Daoy (cell line): ENCODE results near the gene IGDCC3. TPM values are rescaled to one million over a fixed set of nuclear protein-coding genes. Genes with fewer than 3 reads are reported as not detected.
A peak's percentile ranks its signal among the peaks of the same experiment; 100 is the strongest.
"Not testable (repeated sequence)": the region's sequence is repeated elsewhere in the genome, so short reads cannot be mapped to it uniquely, and the experiment has no call there.

ENCODE experiments used
- DNase-seq: peaks from one replicate; pipeline ENCODE4 v3.0.0-alpha.2; 2015; ENCODE audit warnings: low read depth
- total RNA-seq: library from RNA; depleted of rRNA; stranded (reverse); fragments of >200 nt; shearing (Covaris generic); gene quantifications from 2 replicates; pipeline ENCODE4 v1.2.3, GENCODE V29; 2014

Gene IGDCC3
- total RNA-seq, 1 experiment from 2014 or later, result not detected

- no peak for DNase-seq
These were observed 28.7 kb upstream of the IGDCC3 start for GRCh38 chr15:65406424-65407000.

DNA sequence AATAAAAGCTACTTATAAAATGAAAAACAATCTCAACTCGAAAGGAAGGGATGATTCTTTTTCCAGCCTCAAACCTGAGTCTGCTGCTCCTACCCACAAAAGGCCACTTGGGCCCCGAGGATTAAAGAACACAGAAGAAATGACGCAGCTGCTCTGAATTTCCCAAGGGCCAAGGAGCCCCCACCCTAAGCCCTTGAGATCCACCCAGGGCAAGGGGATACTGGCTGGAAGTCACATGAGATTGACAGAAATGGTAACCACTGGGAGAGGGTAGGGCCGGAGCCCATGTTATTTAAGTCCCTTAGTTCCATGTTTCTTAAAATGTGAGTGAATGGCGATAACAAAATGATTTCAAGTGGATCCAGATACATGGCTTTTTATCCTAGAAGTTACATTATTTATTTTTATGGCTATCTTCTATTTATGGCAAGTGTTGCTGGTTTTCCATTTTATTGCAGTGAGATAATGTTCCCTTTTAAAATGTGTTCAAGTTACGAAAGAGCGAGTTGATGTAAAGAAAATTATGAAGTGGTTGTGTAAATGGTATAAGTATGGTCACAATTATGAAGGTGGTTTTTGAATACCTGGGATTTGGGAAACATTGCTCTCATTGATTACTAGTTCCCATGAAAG is 28.1 kb upstream of the IGDCC3 start:
- no peak for DNase-seq

DNA sequence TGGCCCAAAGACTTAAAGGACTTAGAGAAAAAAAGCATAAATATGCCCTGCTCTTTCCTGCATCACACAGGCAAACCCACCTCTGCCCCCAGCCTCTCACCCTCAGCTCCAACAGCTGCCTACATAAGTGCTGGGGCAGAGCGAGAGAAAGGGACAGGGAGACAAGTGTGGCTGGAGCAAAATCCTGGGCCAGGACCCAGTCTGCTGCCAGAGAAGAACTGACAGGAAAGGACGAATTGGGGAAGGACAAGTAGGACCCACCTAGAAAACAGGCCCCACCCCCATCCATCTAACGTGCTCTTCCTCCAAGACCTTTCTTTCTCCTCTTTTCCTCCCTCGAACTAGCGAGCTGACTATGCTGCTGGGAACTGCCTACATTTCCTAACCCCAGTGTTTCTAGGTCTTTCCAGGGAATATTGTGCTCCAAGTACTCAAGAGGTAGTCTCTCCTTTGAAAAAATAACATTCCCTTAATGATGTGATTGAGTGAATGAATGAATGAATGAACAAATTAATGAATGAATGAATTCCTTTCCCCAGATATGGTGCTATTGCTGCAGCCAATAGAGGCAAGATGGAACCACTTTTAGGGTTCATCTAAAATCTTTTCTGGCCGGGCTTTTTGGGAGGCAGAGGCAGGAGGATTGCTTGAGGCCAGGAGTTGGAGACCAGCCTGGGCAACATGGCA is 26.5 kb upstream of the IGDCC3 start:
- DNase-seq, result no peak

- no peak for DNase-seq
These were observed 25.2 kb upstream of the IGDCC3 start for GRCh38 chr15:65402961-65403360.

DNA sequence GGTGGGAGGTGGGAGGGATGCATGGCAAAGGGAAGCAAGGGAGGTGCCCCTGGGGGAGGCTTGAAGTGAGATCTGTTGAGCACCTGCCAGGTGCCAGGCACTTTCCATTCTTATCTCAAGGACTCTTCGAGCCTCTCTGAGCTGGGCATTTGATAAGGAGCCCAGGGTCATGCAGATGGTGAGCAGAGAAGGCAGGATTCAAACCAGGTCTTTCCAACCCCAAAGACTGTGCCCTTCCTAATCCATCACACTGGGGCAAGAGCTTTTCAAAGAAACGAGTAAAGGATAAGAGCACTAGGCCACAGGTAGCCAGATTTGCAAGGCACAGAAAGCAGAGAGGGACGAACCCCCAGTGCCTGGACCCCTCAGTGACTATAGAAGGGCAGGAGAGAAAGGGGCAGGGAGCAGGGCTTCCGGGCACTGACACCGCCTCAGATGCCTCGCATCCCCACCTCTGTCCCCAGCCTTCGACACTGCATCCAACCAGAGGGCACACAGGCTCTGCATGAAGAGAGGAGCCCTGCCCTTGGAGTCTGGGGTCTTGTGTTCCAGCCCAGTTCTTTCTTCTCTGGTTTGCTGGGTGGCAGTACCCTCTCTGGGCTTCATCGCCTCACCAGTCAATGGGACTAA is 23.9 kb upstream of the IGDCC3 start:
- DNase-seq, result no peak

GRCh38 chr15:65400760-65401610 is 23.2 kb upstream of the IGDCC3 start:
- DNase-seq, result peak; percentile 80

- no peak for DNase-seq
These were observed 22.2 kb upstream of the IGDCC3 start for GRCh38 chr15:65399997-65400396.

- DNase-seq, result no peak
These were observed 21.4 kb upstream of the IGDCC3 start for GRCh38 chr15:65399001-65399706.

- DNase-seq, result not testable (repeated sequence)
These were observed 20.7 kb upstream of the IGDCC3 start for GRCh38 chr15:65398486-65398885.

GRCh38 chr15:65396965-65397317 is 19.1 kb upstream of the IGDCC3 start:
- no peak for DNase-seq

DNA sequence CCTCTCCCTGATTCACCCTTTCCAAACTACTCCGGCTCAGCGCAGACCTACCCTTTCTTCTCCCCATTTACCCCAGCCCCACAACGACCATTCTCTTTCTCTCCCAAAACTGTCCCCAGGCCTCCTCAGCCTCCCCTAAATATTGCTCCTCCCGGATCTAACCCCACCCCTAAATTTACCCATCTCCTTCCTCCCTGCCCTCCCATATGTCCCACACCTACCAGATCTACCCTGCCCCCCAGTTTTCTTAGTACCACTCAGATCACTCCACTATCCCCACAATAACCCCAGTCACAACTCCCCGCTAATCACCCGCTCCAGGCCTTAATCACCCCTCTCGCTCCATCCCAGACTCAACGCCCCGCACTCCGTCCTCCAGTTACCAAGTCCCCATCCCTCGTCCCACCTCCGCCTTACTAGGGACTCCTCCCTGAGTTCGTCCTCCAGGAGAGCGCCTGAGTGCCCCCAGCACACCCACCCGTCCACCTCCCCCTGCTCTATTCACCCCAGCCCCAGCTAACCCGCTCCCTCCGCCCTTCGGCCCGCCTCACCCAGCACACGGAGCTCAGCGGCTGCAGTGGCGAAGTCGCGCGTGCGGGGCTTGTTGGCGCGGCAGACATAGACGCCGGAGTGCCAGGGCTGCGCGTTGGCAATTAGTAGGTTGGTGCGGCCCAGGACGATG is 18.6 kb upstream of the IGDCC3 start:
- no peak for DNase-seq

- no peak for DNase-seq
These were observed 17.9 kb upstream of the IGDCC3 start for GRCh38 chr15:65395567-65396202.

DNA sequence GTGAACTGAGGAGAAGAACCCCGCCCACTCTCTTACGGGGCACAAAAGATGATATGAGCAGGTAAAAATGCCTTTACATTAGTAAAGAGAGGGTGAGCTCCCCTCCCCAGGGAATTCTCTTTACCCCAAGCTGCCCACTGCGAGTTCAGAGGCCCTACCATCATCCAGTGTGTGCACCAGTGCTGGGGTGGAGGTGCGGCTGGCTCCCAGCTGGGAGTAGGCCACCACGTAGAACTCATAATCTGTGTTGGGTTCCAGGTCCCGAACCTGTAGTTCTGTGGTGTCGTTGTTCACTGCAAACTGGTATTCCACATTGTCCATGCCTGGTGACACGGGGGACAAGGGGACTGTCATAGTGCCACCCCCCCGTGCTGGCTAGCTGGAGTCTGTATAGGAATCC is 17.1 kb upstream of the IGDCC3 start:
- no peak for DNase-seq

- DNase-seq, result no peak
These were observed 16.5 kb upstream of the IGDCC3 start for GRCh38 chr15:65394280-65394789.

GRCh38 chr15:65393557-65393956 is 15.8 kb upstream of the IGDCC3 start:
- no peak for DNase-seq

DNA sequence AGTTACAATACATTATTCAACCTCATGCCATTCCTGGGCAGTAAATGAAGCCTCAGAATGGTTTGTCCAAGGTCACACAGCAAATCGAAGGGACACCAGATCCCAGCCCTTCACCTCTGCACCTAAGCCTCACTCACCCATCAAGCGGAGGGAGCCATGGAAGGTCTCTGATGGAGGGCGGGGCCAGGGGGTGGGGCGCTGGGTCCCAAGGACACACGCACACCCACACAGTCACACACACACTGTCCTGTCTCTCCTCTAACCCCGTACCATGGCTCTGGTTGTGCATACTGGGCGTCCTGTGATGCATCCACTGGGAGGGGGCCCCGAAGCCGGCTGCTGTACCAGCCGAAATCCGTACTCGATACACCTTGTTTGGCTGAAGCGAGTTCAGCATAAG is 15.3 kb upstream of the IGDCC3 start:
- no peak for DNase-seq

GRCh38 chr15:65392368-65392767 is 14.6 kb upstream of the IGDCC3 start:
- no peak for DNase-seq

- DNase-seq, result no peak
These were observed 13.9 kb upstream of the IGDCC3 start for GRCh38 chr15:65391732-65392131.

DNA sequence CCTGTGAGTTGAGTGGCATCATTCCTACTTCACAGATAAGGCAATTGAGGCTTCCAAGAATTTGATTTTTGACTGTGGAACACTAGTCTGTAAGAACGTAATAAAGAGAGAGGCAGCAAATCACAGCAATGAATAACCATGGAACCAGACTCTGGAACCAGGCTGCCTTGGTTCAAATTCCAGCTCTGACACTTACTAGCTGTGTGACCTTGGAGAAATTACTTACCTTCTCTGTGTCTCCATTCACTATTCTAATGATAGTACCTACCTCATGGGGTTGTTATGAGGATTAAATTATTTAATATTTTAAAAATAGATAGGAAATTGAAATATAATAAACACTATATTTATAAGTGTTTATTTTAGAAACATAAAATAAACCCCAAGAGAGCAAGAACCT is 12.6 kb upstream of the IGDCC3 start:
- DNase-seq, result no peak

DNA sequence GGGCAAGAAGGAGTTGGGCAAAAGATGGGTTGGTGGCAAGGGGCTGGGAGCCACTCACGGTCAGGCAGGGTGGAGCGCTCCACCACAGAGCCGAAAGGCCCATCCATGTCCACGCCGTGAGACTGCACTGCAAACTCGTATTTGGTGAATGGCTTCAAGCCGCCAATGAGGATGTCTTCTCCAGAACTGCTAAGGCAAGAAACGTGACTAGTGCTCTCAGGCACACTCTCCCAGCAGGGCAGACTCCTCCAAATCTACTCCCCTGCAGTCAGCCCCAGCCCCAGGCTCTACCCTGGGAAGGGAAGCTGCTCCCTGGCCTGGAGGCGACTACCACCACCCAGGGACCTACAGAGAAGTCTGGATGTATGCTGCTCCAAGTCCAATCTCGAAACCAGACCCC is 11.4 kb upstream of the IGDCC3 start:
- DNase-seq, result no peak
